ENCODE measurements around the gene AJM1.
"Not testable (repeated sequence)": the region's sequence is repeated elsewhere in the genome, so short reads cannot be mapped to it uniquely, and the experiment has no call there.

DNA sequence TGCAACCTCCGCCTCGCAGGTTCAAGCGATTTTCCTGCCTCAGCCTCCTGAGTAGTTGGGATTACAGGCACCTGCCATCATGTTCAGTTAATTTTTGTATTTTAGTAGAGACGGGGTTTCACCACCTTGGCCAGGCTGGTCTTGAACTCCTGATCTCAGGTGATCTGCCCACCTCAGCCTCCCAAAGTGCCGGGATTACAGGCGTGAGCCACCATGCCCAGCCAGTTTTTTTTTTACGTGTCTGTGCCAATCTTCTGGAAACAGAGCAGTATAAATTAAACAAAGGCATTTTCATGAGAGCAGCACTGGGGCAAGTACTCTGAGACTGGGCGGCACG lies 40.6 kb downstream of the AJM1 start:
- TF ChIP-seq, protein P1, sequence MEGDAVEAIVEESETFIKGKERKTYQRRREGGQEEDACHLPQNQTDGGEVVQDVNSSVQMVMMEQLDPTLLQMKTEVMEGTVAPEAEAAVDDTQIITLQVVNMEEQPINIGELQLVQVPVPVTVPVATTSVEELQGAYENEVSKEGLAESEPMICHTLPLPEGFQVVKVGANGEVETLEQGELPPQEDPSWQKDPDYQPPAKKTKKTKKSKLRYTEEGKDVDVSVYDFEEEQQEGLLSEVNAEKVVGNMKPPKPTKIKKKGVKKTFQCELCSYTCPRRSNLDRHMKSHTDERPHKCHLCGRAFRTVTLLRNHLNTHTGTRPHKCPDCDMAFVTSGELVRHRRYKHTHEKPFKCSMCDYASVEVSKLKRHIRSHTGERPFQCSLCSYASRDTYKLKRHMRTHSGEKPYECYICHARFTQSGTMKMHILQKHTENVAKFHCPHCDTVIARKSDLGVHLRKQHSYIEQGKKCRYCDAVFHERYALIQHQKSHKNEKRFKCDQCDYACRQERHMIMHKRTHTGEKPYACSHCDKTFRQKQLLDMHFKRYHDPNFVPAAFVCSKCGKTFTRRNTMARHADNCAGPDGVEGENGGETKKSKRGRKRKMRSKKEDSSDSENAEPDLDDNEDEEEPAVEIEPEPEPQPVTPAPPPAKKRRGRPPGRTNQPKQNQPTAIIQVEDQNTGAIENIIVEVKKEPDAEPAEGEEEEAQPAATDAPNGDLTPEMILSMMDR (conservative IDR thresholded peaks at IDR 0.05) = not testable (repeated sequence)
- TF ChIP-seq ZFX (IDR thresholded peaks at IDR 0.05) = not testable (repeated sequence)
